ENCODE results near the gene SCAANT1.

The SCAANT1 gene

GRCh38 chr3:63926309-63926708 is 14.1 kb upstream of the SCAANT1 start:
- peaks cover 13% of the 10 kb centered on the region for H3F3A ChIP-seq (ENCODE audit: insufficient read depth)
- TF ChIP-seq EZH2phosphoT487 (conservative IDR thresholded peaks at IDR 0.05; ENCODE audit: low read length), result no peak
- TF ChIP-seq CTCF (IDR thresholded peaks at IDR 0.05; ENCODE audit: insufficient read depth, low read length, poor library complexity, severe bottlenecking), result no peak
- no peak overlapping the region for H2AFZ ChIP-seq (ENCODE audit: low read depth, low read length, severe bottlenecking)
- H3K27ac ChIP-seq (ENCODE audit: low read depth, low read length), result no peak overlapping the region
- H4K20me1 ChIP-seq (ENCODE audit: low read depth, low read length), result peaks cover 12% of the 10 kb centered on the region; the same call in 1 of the 2 replicates
- H3K9me2 ChIP-seq (replicated peaks; ENCODE audit: insufficient read depth, low read length), result no peaks in the 10 kb centered on the region
- no peak overlapping the region for H3K4me2 ChIP-seq (ENCODE audit: low read depth, low read length, poor library complexity, severe bottlenecking)
- no peak overlapping the region for H3K4me3 ChIP-seq (ENCODE audit: insufficient read depth, low read length, poor library complexity, severe bottlenecking)
- peaks cover 51% of the 10 kb centered on the region for H3K79me2 ChIP-seq (ENCODE audit: insufficient read depth, low read length)
- peaks cover 8% of the 10 kb centered on the region for H3K36me3 ChIP-seq (ENCODE audit: low read length)
- no peak overlapping the region for H3K9ac ChIP-seq (ENCODE audit: low read length)
- H3K27me3 ChIP-seq (ENCODE audit: low read length), result no peaks in the 10 kb centered on the region
- no peaks in the 10 kb centered on the region for H3K9me3 ChIP-seq (ENCODE audit: insufficient read depth, low read length)

- Histone ChIP-seq H2AFZ (ENCODE audit: low read depth, low read length, severe bottlenecking) (no peak overlapping the region), H3K4me3 (ENCODE audit: insufficient read depth, low read length, poor library complexity, severe bottlenecking) (no peak overlapping the region), H3K9me3 (ENCODE audit: insufficient read depth, low read length) (no peaks in the 10 kb centered on the region), H3K27ac (ENCODE audit: low read depth, low read length) (no peak overlapping the region), H4K20me1 (ENCODE audit: low read depth, low read length) (no peaks in the 10 kb centered on the region), H3K27me3 (ENCODE audit: low read length) (no peaks in the 10 kb centered on the region), H3K9ac (ENCODE audit: low read length) (no peak overlapping the region), H3K36me3 (ENCODE audit: low read length) (peaks cover 10% of the 10 kb centered on the region), H3K4me2 (ENCODE audit: low read depth, low read length, poor library complexity, severe bottlenecking) (no peak overlapping the region), H3K9me2 (replicated peaks; ENCODE audit: insufficient read depth, low read length) (no peaks in the 10 kb centered on the region), H3F3A (ENCODE audit: insufficient read depth) (peaks cover 15% of the 10 kb centered on the region), H3K79me2 (ENCODE audit: insufficient read depth, low read length) (peaks cover 23% of the 10 kb centered on the region; the same call in 1 of the 2 replicates)
- TF ChIP-seq EZH2phosphoT487 (conservative IDR thresholded peaks at IDR 0.05; ENCODE audit: low read length) (no peak), CTCF (IDR thresholded peaks at IDR 0.05; ENCODE audit: insufficient read depth, low read length, poor library complexity, severe bottlenecking) (no peak)
These were observed 10.5 kb upstream of the SCAANT1 start for GRCh38 chr3:63922491-63923199.

- Histone ChIP-seq H3K9me2 (replicated peaks; ENCODE audit: insufficient read depth, low read length) (no peaks in the 10 kb centered on the region), H3K27ac (ENCODE audit: low read depth, low read length) (no peak overlapping the region), H3K9ac (ENCODE audit: low read length) (no peak overlapping the region), H3K9me3 (ENCODE audit: insufficient read depth, low read length) (no peaks in the 10 kb centered on the region), H3K79me2 (ENCODE audit: insufficient read depth, low read length) (peaks cover 23% of the 10 kb centered on the region; the same call in 1 of the 2 replicates), H3K4me2 (ENCODE audit: low read depth, low read length, poor library complexity, severe bottlenecking) (no peak overlapping the region), H4K20me1 (ENCODE audit: low read depth, low read length) (no peaks in the 10 kb centered on the region), H2AFZ (ENCODE audit: low read depth, low read length, severe bottlenecking) (no peak overlapping the region), H3F3A (ENCODE audit: insufficient read depth) (peaks cover 8% of the 10 kb centered on the region; the same call in 1 of the 2 replicates), H3K4me3 (ENCODE audit: insufficient read depth, low read length, poor library complexity, severe bottlenecking) (no peak overlapping the region), H3K27me3 (ENCODE audit: low read length) (no peaks in the 10 kb centered on the region), H3K36me3 (ENCODE audit: low read length) (peaks cover 13% of the 10 kb centered on the region)
- no peak for TF ChIP-seq CTCF (IDR thresholded peaks at IDR 0.05; ENCODE audit: insufficient read depth, low read length, poor library complexity, severe bottlenecking)
- TF ChIP-seq EZH2phosphoT487 (conservative IDR thresholded peaks at IDR 0.05; ENCODE audit: low read length), result no peak
These were observed 9.7 kb upstream of the SCAANT1 start for GRCh38 chr3:63921741-63922482.
